Measurements from ENCODE around the gene SPTB.

DNA sequence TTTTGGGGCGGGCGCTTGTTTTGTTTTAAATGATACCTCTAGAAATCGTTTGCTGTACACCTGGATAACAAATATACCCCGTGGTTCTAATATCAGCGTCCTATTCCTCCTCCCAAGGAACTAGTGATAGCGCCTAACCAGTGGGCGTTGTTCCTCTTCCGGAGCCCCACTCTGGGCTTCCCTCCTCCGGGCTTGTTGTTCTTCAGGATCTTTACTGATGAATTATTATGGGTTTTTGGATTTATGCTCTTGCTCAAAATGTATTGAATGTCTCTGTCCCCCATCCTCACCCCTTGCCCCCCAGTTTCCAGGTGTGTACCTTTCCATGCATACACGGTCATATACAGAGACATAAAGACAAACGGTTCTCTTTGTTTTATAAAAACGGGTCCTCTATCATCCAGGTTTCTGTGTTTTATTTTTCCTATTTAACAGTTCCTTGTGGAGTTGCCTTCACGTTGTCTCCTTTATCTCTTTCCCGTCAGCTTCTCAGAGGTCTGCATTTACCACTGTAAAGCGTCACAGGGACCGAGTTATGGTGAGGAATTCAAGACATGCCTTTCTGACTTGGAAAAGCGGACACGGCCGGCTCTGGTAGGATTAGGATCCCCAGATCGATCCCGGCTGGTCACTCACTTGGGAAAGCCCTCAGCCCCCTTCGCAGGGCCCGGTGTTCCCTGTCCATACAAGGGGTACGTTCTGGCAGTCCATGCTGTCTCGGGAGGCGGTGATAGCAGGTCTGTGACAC, 176.1 kb downstream of the SPTB start:
- TF ChIP-seq, protein P1, sequence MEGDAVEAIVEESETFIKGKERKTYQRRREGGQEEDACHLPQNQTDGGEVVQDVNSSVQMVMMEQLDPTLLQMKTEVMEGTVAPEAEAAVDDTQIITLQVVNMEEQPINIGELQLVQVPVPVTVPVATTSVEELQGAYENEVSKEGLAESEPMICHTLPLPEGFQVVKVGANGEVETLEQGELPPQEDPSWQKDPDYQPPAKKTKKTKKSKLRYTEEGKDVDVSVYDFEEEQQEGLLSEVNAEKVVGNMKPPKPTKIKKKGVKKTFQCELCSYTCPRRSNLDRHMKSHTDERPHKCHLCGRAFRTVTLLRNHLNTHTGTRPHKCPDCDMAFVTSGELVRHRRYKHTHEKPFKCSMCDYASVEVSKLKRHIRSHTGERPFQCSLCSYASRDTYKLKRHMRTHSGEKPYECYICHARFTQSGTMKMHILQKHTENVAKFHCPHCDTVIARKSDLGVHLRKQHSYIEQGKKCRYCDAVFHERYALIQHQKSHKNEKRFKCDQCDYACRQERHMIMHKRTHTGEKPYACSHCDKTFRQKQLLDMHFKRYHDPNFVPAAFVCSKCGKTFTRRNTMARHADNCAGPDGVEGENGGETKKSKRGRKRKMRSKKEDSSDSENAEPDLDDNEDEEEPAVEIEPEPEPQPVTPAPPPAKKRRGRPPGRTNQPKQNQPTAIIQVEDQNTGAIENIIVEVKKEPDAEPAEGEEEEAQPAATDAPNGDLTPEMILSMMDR (IDR thresholded peaks at IDR 0.05; ENCODE audit: borderline replicate concordance, extremely low read depth, low read length, poor library complexity, severe bottlenecking): no peak
- peak; percentile 60 for TF ChIP-seq EZH2 (IDR thresholded peaks at IDR 0.05; ENCODE audit: borderline replicate concordance, low read depth, low read length, severe bottlenecking)

Data from DND-41 (cell line).